Erythroblast (primary cell): Measurements from ENCODE around the gene STPG3.

Experiments used
- GATA1 ChIP-seq: IDR thresholded peaks from 2 replicates; pipeline ENCODE4 v1.6.1; 2011; ENCODE audit warnings: low read depth, mild to moderate bottlenecking, control low read depth, low read length, moderate library complexity
- POLR2A ChIP-seq: IDR thresholded peaks from 2 replicates; pipeline ENCODE4 v1.6.1; 2011; ENCODE audit warnings: mild to moderate bottlenecking, low read length

GRCh38 chr9:137272241-137273094, 21.4 kb downstream of the STPG3 start:
- no peak for TF ChIP-seq POLR2A
- no peak for TF ChIP-seq GATA1
